ENCODE results near the gene FHIT.

FHIT gene

DNA sequence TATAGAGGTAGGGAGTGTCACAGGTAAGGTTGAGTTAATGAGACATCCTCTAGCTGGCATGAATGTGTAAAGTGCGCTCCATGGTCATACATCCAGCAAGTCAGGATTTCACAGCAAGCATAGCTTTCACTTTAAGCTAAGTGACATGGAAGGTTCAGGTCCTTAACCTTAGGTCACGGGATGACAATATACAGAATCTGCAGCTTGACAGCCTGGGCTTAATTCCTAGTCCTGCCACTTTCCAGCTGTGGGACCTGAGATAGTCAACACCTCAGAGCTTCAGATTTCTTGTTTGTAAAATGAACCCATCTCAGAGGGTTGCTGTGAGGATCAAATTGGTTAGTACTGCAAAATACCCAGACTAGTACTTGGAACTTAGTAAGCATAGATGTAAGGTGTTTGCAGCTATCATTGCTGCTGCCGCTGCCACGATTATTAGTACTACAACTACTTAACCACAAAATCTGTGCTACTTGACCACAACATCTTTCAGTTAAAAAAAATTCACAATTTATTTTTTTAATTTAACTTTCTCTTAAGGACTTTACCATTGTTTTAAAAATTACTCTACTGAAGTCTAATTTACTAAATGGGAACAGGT, 1311.3 kb downstream of the FHIT start:
- no peak for DNase-seq

DNA sequence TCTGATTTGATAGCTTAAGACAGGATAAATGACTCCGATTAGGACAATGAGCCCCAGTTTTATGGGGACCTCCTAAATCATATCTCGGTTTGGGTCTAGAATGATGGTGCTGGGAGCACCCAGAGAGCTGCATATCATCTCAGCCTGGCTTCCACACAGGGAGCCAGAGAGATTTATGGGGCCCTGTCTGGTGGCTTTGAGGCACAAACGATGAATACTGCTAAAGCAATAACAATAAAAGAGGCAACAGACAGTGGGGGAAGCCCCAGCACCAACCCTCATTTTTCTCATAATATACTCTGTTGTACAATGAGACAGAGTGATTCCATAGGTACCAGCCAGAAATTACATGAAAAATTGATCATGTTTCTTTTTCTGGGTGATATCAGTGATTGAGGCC, 1312.4 kb downstream of the FHIT start:
- no peak for DNase-seq

DNA sequence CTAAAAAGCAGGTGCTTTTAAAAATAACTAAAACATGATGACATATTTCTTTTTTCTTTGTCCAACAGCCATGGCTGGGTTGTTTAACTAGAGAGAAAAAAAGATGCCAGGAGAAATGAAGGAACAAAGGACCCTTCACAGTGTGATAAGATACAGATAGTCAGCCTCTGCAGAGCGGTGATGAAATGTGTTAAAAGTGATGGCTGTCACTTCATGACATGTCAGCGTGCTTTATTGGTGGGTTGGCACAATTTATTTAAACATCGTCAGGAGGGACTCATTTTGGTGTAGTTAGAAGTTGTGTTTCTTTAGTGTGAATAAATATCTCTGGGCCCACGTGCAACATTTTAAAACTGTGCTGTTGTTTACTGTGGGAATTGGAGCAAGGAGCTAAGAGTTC, 1314.1 kb downstream of the FHIT start:
- DNase-seq, result no peak

DNA sequence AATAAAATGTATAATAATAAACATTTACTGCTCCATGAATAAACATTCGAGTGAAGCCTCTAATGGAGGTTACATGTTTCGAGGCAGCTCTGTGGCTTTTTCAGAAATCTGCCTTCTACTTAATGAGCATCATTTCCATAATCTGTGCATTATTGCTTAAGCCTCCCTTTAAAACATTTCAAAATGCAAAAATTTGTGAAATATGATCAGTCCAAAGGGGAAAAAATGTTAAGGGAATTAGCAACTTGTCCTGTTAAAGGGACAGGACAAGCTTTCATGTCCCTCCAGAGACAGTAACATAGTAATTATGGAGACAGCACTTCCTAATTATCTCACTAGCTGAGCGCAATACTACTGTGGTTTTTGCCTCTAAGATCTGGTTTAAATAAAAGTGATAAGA, 1314.8 kb downstream of the FHIT start:
- DNase-seq, result no peak

DNA sequence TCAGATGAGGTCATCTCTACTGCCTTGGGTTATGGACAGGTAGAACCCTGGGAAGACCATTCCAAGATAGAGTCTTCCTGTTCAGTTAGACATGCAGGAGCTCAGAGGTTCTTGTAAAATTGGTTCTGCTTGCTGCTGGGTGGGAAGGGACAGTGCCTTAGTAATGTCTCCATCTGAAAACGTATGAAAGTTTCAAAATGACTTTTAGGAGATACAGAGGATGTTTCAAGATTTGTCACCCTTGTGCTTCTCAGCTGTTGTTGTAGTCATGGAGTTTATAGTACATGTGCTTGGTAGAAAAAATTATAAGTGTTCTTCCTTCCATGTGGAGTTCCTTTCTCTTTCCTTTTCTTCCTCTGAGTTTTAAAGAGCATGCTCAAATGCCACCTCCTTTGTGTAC, 1316.2 kb downstream of the FHIT start:
- peak; percentile 40 for DNase-seq

DNA sequence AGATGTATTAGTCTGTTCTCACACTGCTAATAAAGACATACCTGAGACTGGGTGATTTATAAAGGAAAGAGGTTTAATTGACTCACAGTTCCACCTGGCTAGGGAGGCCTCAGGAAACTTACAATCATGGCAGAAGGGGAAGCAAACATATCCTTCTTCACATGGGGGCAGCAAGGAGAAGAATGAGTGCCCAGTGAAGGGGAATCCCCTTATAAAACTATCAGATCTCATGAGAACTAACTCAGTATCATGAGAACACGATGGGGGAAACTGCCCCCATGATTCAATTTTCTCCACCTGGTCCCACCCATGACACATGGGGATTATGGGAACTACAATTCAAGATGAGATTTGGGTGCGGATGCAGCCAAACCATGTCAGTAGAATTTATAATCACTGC, 1316.7 kb downstream of the FHIT start:
- peak; percentile 18 for DNase-seq

DNA sequence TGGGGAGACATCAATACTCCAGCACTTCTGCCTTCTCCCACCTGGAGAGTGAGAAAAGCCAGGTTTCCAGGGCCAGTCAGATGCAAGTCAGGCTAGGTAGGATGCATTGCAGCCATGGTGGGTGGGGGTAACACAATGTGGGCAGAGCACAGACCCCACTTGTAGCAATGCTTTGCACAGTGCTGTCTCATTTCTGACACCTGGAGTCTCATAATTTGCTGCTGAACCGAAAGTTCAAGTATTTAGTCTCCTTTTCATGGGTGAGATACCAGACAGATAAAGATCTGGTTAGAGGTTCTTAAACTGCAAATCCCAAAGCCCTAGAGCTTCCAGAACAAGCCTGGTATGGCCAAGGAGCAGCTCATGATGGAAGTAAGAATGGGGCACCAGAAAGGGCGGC, 1321.1 kb downstream of the FHIT start:
- DNase-seq, result no peak

DNA sequence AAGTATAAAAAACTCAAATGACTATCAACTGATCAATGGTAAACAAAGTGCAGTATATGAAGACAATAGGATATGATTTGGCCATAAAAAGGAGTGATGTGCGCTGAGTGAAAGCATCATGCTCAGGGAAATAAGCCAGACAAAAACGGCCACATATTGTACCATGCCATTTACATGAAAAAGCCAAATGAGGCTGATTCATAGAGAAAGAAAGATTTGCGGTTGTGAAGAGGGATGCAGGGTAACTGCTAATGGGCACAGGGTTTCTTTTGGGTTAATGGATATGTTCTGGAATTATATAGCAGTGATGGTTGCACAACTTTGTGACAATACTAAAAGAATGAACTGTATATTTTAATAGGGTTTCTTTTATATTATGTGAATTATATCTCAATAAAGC, 1324.2 kb downstream of the FHIT start:
- DNase-seq, result no peak

DNA sequence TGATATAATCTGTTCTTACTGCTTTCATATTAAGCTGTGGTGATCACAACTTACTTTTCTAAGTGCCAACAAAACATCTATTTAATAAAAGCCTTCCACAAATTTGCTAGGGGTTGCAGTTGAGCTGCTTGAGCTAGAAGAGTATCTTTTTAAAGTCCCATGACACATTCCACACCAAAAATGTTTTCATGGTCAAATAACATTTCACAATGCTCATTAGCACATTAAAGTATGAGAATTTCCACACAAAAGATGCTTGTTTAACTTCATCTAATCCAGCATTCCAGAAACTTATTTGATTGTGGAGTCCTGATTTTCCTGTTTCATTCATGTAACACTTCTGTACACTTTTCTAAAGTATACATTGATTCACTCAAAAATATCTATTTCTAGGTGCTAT, 1325.3 kb downstream of the FHIT start:
- DNase-seq, result no peak

DNA sequence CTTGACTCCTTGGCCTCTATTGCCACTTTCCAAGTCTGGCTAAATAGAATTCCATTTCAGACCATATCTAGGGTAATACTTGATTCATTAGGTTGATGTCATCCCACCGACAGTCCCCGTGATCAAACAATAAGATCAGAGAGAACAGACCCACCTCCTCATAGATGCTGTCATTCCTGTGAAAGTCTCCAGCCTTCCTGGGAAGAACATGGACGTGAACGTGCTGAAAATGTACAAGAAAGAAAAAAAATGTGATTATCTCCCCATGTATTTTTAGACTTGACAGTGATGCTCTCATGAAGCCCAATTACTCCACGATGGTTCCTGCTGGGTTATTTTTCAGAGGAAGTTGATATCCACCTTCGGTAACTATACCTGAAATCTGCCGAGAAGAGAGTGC, 1329.1 kb downstream of the FHIT start:
- no peak for DNase-seq

DNA sequence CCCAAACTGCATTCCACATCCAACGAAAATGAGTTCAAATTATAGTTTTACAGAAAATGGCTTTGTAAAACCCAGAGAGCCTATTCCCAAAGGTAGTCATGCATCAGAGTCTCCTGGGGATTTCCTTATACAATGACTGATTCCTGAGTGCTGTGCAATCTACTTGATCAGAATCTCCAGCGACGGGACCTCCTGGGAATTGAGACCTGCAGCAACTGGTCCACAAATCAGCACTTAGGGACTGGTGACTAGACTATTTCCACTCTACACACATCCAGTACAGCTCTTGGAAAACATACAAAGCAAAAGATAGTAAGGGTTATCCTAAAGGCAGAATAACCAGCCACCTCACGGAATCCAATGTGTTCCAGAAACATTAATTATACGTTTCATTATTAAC, 1330.4 kb downstream of the FHIT start:
- no peak for DNase-seq

DNA sequence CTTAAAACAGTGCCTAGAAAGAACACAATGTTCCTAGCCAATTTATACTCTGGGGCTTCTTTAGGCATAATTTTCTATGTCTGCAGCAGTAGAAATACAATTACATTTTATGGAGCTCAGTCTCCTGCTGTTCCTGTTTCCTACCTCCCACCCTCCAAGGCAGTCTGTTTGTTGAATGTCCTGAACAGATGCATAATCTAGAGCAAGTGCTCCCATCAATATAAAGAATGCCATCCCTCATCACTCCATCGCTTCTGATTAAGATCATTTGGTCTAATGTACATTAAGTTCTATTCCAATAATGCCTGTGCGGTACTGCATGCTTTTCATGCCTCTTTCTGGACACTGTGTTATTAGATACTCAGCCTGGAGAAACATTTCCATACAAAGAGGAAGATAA, 1331.7 kb downstream of the FHIT start:
- no peak for DNase-seq

DNA sequence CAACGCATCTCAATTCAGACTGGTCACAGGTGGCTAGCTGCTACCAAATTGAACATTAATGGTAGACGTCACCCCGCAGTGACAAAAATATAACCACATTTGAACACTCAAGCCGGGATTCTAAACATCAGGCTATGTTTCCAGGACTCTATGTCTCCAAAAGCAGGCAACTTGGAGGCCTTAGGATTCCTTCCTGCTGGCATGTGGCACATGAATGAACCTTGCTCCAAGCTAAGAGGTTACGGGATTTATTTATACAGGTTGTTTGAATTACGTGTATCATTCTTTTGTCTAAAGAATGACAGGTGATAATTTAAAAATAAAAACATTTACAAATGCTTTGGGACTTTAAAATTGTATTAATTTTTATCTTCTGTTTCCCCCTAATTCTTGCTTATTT, 1337.0 kb downstream of the FHIT start:
- DNase-seq, result no peak

DNA sequence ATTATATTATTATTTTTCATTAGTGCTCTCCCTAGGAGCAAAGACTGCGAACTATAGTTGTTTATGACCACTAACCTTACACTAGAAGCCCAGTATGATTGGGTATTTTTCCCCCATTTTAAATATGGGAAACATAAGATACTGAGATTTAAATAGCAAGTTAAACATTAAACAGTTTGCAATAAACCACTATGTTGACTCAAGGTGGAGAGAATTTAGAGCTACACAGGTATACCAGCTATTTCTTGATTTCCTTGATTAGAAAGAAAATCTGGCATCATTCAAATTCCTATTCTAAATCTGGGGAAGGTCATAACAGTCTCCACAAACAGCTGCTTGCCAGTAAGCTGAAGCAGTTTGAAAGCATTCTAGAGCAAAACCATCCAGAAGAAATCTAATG, 1337.6 kb downstream of the FHIT start:
- DNase-seq, result no peak

DNA sequence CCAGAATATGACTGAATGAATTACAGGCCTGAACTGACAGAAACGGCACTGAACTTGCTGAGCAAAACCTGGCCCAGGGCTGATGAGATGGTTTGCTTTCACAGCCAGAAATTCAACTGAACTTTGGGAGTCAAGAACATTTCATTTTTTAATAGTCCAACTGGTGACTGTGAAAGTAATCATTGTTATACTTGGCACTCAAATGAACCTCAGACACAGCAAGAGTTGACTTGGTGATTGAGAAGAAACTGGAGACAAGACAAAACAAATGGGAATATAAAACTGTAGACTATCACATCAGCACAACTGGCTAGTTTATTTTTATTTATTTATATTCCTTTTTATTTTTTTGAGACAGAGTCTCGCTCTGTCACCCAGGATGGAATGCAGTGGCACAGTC, 1342.6 kb downstream of the FHIT start:
- DNase-seq, result no peak

DNA sequence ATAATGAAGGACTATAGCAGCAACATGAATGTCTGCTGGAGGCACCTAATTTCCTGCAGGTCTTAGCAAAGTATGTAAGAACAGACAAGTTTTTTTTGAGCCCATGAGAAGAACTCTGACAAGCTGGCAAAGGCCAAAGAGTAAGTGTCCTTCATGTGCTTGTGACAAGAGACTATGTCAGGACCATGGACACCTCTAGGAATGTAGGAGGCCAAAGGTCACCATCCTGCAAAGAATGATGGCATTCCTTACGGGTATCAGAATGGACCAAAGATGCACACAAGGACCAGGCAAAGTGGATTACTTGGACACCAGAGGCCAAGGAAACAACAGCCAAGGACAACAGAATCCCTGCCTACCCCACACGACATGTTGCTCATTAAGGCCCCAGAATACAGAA, 1343.0 kb downstream of the FHIT start:
- no peak for DNase-seq

DNA sequence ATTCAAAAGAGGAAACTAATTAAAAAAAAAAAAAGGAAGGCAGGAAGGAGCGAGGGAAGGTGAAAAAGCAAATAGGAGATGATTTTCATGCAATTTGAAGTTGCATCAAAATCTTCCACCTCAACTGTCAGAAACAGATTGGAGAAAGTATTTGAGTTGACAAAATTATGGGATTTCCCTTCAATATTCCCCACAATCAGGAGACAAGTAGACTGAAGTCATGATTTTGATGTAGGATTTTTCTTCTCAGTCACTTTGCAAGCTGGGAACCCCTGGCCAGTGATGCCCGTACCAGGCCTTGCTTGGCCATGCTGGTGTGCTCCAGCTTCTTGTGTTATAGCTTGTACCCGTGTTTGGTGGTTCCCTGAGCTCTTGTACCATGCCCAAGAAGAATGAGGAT, 1347.0 kb downstream of the FHIT start:
- no peak for DNase-seq

DNA sequence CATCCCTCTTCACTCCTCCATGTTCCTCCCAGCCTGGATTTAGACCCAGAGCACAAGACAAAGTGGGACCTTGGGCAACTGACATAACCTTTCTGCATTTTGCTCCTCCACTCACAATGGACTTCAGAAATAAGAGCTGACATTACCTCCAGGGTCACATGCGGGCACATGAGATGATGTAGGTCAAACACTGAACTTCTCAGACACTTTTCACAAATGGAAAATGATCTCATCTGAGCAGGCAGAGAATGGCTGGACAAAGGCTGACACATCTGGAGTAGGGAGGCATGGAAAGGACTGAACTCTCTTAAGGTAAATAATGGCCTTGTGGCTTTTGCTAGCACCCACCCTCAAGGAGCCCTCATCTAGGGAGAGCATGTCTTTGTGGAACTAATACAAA, 1352.2 kb downstream of the FHIT start:
- no peak for DNase-seq

DNA sequence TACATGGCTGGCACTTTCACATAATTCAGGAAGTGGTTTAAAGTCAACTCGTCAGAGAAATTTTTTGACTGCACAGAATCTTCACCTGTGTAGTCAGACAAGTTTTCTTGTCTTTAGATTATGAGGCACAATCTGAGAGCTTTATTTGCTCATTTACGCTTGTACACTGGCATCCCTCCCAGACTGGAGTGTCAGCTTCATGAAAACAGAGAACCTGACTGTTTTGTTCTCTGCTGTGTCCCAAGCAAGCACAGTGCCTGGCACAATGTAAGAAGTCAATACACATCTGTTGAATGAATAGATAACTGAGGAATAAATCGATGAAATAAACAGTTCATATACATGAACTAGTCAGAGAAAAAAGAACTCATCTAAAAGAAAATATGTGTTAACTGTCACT, 1355.3 kb downstream of the FHIT start:
- no peak for DNase-seq

DNA sequence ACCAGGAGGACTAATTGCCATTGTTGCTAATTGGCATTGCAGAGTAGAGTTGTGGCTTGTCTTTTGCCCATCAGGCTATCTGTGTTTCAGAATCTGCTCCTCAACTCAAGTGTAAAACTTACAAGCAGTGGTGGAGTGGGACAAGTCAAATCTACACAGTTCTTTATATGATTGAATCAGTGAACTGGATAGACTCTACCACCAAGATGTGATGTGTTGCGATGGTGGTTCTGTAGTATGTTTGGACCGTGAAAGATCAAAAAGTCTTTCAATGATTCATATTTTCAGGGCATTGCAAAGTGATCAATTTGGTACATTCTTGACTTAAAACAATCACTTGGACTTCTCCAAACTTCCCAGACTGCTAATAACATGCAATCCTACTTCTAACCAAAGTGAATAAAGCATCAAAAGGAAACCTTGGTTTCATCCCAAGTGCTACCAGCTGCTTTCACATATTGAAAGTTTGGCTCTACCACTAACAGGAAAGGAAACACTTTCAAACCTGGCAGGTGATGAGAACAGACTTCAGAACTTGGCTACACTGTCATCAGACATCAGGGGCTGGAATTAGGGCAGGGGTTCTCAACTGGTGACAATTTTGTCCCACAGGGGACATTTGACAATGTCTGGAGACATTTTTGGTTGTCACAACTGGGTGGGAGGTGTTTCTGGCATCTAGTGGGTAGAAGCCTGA, 1356.7 kb downstream of the FHIT start:
- no peak for DNase-seq

DNA sequence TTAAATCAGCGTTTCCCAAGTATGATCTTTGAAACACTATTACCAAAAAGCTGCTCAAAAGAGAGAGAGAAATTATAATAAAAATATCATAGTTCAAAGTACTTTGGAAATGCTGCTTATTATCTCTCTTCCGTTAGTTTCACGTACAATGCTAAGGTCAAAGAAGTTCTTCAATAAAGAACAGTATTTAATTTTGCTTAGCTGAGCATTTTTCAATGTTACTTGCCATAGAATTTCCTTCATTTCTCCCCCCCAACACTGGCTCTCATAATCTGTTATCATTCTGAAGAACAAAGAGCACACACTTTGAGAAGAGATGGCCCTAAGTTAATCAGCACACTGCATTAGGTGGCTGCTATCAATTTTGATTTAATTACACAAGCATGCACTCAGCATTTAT, 1360.6 kb downstream of the FHIT start:
- no peak for DNase-seq

DNA sequence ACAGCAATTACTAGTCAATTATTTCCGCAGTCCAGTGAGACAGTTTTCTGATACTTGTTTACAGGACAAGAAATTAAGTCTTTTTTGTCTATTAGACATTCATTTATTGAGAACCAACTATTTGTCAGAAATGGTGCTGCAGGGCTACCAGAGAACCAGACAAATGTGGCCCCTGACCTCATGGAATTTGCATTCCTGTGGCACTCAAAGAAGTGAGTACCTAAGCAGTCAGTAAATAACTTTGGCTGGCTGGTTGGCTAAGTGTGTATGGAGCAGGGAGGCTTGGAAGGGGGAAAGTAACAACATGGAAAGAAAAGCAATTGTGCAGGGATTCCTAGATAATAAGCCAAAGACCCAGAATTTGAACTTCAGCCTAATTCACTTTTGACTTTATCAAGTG, 1364.5 kb downstream of the FHIT start:
- DNase-seq, result no peak

DNA sequence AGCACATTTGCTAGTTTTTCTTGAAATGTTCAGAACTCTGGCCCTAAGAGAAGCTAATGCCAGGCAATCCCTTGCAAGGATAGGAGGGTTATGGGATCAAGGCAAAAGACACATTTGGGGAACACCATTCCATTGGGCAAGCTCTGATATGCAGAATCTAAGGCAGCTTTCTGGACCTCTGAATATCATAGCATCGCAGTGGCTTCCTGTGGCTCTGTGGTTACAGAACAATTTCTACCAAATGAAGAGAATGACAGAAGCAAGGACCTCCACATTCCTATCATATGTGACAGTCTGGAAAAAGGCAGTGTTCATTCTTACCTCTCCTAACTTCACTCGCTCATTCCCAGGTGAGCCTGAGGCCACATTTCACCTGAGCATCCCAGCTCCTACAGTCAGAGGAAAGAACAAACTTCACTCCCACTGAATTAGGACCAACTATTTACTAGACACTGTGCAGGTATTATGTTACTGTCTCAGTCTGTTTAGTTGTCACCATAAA, 1365.3 kb downstream of the FHIT start:
- no peak for DNase-seq

DNA sequence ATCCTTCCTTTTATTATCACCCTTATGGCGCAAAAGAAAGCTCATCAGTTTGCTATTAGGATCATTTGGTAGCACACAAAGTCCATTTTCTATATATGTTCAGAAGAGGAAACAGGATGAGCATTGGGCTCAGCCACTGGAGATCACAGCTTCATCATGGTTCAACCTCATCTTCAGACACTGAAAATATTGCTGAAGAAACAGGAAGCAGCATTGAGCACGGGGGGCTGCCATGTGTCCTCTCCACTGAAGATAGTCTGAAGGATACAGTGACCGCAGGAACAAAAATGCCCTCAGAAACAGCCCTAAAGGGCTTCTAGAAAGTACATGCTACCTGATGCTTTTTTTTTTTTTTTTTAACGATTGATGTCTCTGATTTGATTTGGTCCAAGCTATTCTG, 1366.2 kb downstream of the FHIT start:
- no peak for DNase-seq

DNA sequence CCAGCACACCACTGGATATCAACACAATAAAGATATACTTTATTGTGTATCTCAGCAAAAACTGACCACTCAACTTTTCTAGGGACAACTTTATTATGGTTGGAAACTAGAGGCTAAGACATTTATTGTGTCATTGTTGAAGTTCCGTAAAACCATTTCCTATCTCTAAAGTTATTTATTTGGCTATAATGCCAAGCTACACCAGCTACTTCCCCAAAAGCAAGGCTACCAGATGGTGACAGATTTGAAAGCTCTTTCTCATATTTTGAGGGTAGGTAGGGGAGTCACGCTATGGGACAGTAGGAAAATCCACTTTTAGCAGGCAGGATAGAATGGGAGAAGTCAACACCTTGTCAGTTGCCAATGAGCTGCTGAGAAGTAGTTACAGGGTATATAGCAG, 1366.8 kb downstream of the FHIT start:
- DNase-seq, result no peak
